Activated B cell treated with CpG ODN at 0.5 μM for 24 hours (primary cell): ENCODE data around the gene TBPL2. TPM values are rescaled to one million over a fixed set of nuclear protein-coding genes. Genes with fewer than 3 reads are reported as not detected.

Experiments used
- ATAC-seq: fragments of 200-7000 bp; cut with Tn5 transposase; one replicate; pipeline ENCODE4 v1.10.0; 2021; ENCODE audit warnings: low read depth, mild to moderate bottlenecking, moderate library complexity
- CTCF ChIA-PET: fragments of 350-600 bp; sonication (Branson Sonifier 250); formaldehyde crosslinking; loops from one replicate; lab custom pipeline; 2021; ENCODE audit warnings: antibody characterized with exemption; lab: Charles Lee
- POLR2A ChIA-PET: fragments of 350-600 bp; sonication (Branson Sonifier 250); formaldehyde crosslinking; loops from one replicate; lab custom pipeline; 2021; ENCODE audit warnings: antibody characterized with exemption; lab: Charles Lee
- DNase-seq: peaks from one replicate; pipeline ENCODE4 v3.0.0; 2022
- H3K27ac Mint-ChIP-seq: one replicate; pipeline ENCODE4 v1.8.0; 2020; ENCODE audit warnings: mixed read lengths
- H3K27me3 Mint-ChIP-seq: one replicate; pipeline ENCODE4 v1.8.0; 2021; ENCODE audit warnings: mixed read lengths
- H3K36me3 Mint-ChIP-seq: one replicate; pipeline ENCODE4 v1.8.0; 2021; ENCODE audit warnings: low read depth, mixed read lengths
- H3K4me1 Mint-ChIP-seq: one replicate; pipeline ENCODE4 v1.8.0; 2021; ENCODE audit warnings: mixed read lengths
- H3K4me3 Mint-ChIP-seq: one replicate; pipeline ENCODE4 v1.8.0; 2020; ENCODE audit warnings: mild to moderate bottlenecking, mixed read lengths
- H3K9me3 Mint-ChIP-seq: one replicate; pipeline ENCODE4 v1.8.0; 2020; ENCODE audit warnings: mixed read lengths
- intact Hi-C: fragments of 100-400 bp; cut with micrococcal nuclease; formaldehyde crosslinking; loops from one replicate; pipeline ENCODE4 v1.15.1; 2024
- total RNA-seq: library from RNA; stranded (reverse); gene quantifications from 2 replicates; pipeline ENCODE4 v1.2.3, GENCODE V29; 2022
- TF ChIP-seq, protein P1 (sequence below): fragments of 200-600 bp; IDR thresholded peaks from one replicate; pipeline ENCODE4 v1.8.0; 2022; ENCODE audit warnings: antibody characterized with exemption, mild to moderate bottlenecking

The TBPL2 gene
- total RNA-seq, 1 donor from 2014 or later: not detected

DNA sequence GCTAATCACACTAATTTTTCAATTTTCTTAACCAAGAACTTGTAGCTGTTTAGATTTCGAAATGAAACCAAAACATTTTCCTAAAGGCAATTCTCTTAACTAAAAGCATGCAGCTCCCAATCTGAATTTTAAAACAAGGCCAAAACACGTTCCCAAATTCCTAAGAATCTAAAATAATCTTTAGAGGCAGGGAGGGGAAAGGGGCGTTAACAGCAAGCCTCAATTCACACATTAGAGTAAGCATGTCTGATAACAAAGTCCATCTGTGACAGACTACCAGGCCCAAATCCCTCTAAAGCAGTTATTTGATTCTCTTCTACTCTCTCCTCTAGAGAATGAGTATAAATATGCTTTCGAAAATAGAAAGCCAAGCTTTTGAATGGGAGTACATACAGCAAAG is 29.5 kb downstream of the TBPL2 start:
- POLR2A ChIA-PET: interaction anchor here (0.5 to 1.1 kb wide), 2 partner anchors 139 to 283 kb away, joined by 4 read pairs; partner anchors contain the start of gene FBXO34

DNA sequence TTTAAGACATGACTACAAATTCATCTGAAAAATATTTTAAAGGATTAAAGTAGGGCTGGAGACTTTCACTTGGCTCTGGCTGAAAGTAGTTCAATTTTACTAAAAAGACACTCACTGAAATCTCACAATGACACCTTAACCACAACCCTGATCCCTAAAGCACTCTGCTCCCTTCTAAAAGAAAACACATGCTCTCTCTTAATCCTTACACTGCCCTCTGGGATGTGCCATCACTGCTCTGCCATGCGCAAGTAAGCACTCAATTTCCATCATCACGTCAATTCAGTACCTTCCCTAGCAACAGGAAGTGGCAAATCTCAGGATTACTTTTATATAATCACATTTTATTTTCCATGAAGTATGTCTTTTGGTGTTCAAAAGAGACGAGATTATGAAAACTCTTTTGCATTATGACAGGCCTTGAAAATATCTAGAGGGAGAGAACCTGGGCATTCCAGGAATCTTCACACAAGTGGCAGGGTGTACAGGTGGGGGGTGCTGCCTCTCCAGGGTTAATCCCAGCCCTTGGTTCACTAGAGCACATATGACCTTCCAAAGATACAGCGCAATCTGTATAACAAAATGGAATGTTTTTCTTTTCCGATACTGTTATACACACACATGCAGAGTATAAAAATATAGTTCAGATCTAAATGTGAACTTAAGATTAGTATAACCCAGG is 36.1 kb downstream of the TBPL2 start:
- ChIA-PET CTCF (no interaction called here), POLR2A (no interaction called here)
- intact Hi-C loops: no loop called here
- no peaks in the 10 kb centered on the region for H3K27me3 Mint-ChIP-seq
- no peak for DNase-seq
- H3K4me1 Mint-ChIP-seq: peaks cover 9% of the 10 kb centered on the region
- no peak for ATAC-seq
- peaks cover 8% of the 10 kb centered on the region for H3K36me3 Mint-ChIP-seq
- TF ChIP-seq, protein P1, sequence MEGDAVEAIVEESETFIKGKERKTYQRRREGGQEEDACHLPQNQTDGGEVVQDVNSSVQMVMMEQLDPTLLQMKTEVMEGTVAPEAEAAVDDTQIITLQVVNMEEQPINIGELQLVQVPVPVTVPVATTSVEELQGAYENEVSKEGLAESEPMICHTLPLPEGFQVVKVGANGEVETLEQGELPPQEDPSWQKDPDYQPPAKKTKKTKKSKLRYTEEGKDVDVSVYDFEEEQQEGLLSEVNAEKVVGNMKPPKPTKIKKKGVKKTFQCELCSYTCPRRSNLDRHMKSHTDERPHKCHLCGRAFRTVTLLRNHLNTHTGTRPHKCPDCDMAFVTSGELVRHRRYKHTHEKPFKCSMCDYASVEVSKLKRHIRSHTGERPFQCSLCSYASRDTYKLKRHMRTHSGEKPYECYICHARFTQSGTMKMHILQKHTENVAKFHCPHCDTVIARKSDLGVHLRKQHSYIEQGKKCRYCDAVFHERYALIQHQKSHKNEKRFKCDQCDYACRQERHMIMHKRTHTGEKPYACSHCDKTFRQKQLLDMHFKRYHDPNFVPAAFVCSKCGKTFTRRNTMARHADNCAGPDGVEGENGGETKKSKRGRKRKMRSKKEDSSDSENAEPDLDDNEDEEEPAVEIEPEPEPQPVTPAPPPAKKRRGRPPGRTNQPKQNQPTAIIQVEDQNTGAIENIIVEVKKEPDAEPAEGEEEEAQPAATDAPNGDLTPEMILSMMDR: no peak
- H3K4me3 Mint-ChIP-seq: no peak overlapping the region
- no peak overlapping the region for H3K27ac Mint-ChIP-seq
- H3K9me3 Mint-ChIP-seq: no peaks in the 10 kb centered on the region

More for the DNA sequence above, 29.5 kb downstream of the TBPL2 start:
- TF ChIP-seq, protein P1: no peak
- H3K4me1 Mint-ChIP-seq: peaks cover 32% of the 10 kb centered on the region
- H3K36me3 Mint-ChIP-seq: peaks cover 4% of the 10 kb centered on the region
- peak overlapping the region; percentile 93 for H3K4me3 Mint-ChIP-seq
- intact Hi-C loops: loop anchor here (1.0 to 5.0 kb wide), 4 partner anchors 140 to 1856 kb away; partner anchors contain the start of genes AP5M1, EXOC5 and FBXO34
- CTCF ChIA-PET: interaction anchor here (0.9 to 1.4 kb wide), 2 partner anchors 56 to 138 kb away, joined by 3 read pairs; no protein-coding TSS in a partner anchor
- no peak for ATAC-seq
- H3K9me3 Mint-ChIP-seq: no peaks in the 10 kb centered on the region
- peaks cover 10% of the 10 kb centered on the region for H3K27me3 Mint-ChIP-seq
- peak overlapping the region; percentile 33 for H3K27ac Mint-ChIP-seq
- no peak for DNase-seq

DNA sequence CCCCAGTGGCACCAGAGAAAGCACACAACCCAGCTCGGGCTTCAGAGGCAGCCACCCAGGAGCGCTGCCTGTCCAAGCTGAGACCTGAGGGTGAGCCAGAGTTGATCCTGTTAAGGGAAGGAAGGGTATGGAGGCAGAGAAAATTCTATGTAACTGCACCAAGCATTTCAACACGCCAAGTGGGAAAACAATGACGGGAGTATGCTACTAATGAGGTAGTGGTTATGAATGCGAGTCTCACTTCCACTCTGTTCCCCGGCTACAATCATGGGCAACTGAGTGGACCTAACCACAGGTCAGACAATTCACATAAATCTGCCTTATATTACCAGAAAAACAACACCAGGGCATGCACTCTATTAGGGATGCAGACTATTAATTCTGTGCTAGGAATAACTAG is 38.7 kb downstream of the TBPL2 start:
- TF ChIP-seq, protein P1: no peak
- ChIA-PET CTCF (no interaction called here), POLR2A (no interaction called here)
- intact Hi-C loops: no loop called here
- Mint-ChIP-seq H3K9me3 (no peaks in the 10 kb centered on the region), H3K27ac (no peak overlapping the region), H3K4me3 (no peak overlapping the region), H3K27me3 (no peaks in the 10 kb centered on the region), H3K4me1 (peaks cover 3% of the 10 kb centered on the region), H3K36me3 (peaks cover 11% of the 10 kb centered on the region)
- DNase-seq (no peak), ATAC-seq (no peak)

DNA sequence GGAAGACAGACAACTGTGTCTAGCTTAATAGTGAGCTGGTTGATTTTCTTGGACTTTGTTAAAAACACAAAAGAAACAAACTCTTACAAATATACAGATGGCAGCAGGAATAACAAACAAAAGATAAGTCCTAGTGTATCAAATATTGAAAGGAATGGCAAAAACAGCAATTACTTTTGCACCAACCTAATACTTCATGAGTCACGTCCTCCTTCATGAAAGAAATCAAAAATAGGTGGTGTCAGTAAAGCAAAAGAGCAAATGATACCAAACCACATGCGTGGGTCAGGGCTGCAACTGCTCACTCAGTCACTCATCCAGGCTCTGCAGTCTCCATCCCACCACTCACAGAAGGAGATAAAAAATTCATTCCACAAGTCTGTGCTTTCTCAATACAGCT is 40.6 kb downstream of the TBPL2 start:
- ATAC-seq: no peak
- H3K9me3 Mint-ChIP-seq: no peaks in the 10 kb centered on the region
- H3K27me3 Mint-ChIP-seq: no peaks in the 10 kb centered on the region
- H3K36me3 Mint-ChIP-seq: peaks cover 21% of the 10 kb centered on the region
- no peak for DNase-seq
- no peaks in the 10 kb centered on the region for H3K4me1 Mint-ChIP-seq
- TF ChIP-seq, protein P1: no peak
- no peak overlapping the region for H3K4me3 Mint-ChIP-seq
- intact Hi-C loops: no loop called here
- no peak overlapping the region for H3K27ac Mint-ChIP-seq
- POLR2A ChIA-PET: no interaction called here
- CTCF ChIA-PET: no interaction called here

DNA sequence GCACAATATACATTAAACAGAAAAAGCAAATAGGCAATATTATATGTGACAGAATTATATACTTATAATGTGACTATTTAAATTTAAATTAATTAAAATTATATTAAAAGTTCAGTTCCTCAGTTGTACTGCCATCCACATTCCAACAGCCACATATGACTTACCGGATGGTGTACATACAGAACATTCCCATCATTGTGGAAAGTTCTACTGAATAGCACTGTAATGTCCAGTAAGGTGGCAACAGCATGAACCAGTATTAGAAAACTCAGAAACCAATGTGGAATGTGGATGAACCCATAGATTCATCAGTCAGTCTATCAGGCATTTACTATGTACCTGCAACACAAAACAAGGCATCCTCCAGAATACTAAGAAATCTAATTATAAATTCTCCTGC is 41.2 kb downstream of the TBPL2 start:
- no peak overlapping the region for H3K4me3 Mint-ChIP-seq
- POLR2A ChIA-PET: no interaction called here
- intact Hi-C loops: no loop called here

More for the DNA sequence above, 41.2 kb downstream of the TBPL2 start:
- no peak overlapping the region for H3K27ac Mint-ChIP-seq
- H3K9me3 Mint-ChIP-seq: no peaks in the 10 kb centered on the region
- DNase-seq: no peak
- TF ChIP-seq, protein P1: no peak
- CTCF ChIA-PET: no interaction called here
- H3K27me3 Mint-ChIP-seq: no peaks in the 10 kb centered on the region
- no peak for ATAC-seq
- no peaks in the 10 kb centered on the region for H3K4me1 Mint-ChIP-seq
- peaks cover 27% of the 10 kb centered on the region for H3K36me3 Mint-ChIP-seq
